ENCODE measurements around the gene NEGR1. TPM values are rescaled to one million over a fixed set of nuclear protein-coding genes. Genes with fewer than 3 reads are reported as not detected.

Gene NEGR1
- total RNA-seq, 4 donors from 2014 or later: 1.6 to 4.7 (median 2.3) TPM

DNA sequence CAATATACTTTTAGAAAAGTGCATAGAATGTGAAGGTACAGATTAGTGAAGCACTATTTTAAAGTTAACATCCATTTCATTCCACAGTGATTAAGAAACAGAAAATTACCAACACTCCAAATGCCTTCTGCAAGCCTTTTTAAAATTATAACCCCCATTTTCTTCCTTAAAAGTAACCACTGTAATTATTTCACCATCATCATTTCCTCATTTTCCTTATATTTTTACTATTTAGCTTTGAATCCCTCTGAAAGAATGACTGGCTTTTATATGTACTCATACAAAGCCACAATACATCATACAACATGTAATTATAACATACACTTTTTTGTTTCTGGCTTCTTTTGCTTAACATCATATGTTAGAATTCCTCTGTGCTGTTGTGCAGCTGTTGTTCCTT is 6.5 kb upstream of the NEGR1 start:
- H3K36me3 ChIP-seq: no peaks in the 10 kb centered on the region
- no peaks in the 10 kb centered on the region for H3K4me1 ChIP-seq
- H3K9me3 ChIP-seq: no peaks in the 10 kb centered on the region
- H3K4me3 ChIP-seq: no peak overlapping the region
- no peaks in the 10 kb centered on the region for H3K27me3 ChIP-seq
- no peak overlapping the region for H3K27ac ChIP-seq
- no peak for TF ChIP-seq POLR2A (IDR thresholded peaks at IDR 0.05)
- TF ChIP-seq, protein P1, sequence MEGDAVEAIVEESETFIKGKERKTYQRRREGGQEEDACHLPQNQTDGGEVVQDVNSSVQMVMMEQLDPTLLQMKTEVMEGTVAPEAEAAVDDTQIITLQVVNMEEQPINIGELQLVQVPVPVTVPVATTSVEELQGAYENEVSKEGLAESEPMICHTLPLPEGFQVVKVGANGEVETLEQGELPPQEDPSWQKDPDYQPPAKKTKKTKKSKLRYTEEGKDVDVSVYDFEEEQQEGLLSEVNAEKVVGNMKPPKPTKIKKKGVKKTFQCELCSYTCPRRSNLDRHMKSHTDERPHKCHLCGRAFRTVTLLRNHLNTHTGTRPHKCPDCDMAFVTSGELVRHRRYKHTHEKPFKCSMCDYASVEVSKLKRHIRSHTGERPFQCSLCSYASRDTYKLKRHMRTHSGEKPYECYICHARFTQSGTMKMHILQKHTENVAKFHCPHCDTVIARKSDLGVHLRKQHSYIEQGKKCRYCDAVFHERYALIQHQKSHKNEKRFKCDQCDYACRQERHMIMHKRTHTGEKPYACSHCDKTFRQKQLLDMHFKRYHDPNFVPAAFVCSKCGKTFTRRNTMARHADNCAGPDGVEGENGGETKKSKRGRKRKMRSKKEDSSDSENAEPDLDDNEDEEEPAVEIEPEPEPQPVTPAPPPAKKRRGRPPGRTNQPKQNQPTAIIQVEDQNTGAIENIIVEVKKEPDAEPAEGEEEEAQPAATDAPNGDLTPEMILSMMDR (IDR thresholded peaks at IDR 0.05): no peak
- DNase-seq: no peak

DNA sequence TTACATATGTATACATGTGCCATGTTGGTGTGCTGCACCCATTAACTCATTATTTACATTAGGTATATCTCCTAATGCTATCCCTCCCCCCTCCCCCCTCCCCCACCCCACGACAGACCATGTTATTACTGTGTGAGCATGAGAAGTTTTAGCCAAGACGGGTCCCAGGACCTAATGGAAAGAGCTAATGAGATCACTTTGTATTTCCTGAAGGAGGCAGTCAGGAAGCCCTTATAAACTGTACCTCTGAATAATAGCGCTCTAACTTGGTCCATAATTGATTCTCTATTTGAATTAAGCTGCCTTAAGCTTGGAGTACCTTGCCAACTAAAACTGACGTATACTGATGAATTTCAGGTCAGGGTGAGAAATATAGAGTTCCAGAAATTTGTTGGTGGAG is 4.1 kb upstream of the NEGR1 start:
- H3K27ac ChIP-seq: no peak overlapping the region
- H3K36me3 ChIP-seq: no peaks in the 10 kb centered on the region
- no peaks in the 10 kb centered on the region for H3K27me3 ChIP-seq
- no peaks in the 10 kb centered on the region for H3K9me3 ChIP-seq
- no peak overlapping the region for H3K4me3 ChIP-seq
- no peak for DNase-seq
- no peaks in the 10 kb centered on the region for H3K4me1 ChIP-seq
- TF ChIP-seq, protein P1 (IDR thresholded peaks at IDR 0.05): no peak
- TF ChIP-seq POLR2A (IDR thresholded peaks at IDR 0.05): no peak

DNA sequence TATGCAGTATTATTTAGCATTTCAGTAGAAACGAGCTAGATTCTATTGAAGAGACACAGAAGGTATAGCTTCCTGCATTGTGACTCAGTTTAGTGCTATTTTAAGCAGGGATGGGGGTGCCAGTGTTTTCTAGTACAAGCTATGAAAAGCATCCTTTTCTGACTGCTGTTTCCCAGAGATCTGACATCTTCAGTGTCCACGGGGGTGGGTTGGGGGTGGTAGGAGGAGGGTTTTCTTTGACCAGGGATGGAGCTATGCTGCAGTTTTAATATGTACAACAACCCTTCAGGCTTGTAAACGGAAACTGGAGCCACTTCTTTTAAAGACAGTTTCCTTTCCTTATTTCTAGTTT is 2.7 kb upstream of the NEGR1 start:
- DNase-seq: no peak
- Histone ChIP-seq H3K4me3 (peak overlapping the region in 3 of 4 donors; percentile 40 to 63 (median 60)), H3K27ac (peak overlapping the region in 2 of 4 donors; percentile 74 to 90), H3K4me1 (no peaks in the 10 kb centered on the region), H3K27me3 (no peaks in the 10 kb centered on the region), H3K36me3 (no peaks in the 10 kb centered on the region), H3K9me3 (no peaks in the 10 kb centered on the region)
- no peak for TF ChIP-seq POLR2A (IDR thresholded peaks at IDR 0.05)
- TF ChIP-seq, protein P1 (IDR thresholded peaks at IDR 0.05): no peak

DNA sequence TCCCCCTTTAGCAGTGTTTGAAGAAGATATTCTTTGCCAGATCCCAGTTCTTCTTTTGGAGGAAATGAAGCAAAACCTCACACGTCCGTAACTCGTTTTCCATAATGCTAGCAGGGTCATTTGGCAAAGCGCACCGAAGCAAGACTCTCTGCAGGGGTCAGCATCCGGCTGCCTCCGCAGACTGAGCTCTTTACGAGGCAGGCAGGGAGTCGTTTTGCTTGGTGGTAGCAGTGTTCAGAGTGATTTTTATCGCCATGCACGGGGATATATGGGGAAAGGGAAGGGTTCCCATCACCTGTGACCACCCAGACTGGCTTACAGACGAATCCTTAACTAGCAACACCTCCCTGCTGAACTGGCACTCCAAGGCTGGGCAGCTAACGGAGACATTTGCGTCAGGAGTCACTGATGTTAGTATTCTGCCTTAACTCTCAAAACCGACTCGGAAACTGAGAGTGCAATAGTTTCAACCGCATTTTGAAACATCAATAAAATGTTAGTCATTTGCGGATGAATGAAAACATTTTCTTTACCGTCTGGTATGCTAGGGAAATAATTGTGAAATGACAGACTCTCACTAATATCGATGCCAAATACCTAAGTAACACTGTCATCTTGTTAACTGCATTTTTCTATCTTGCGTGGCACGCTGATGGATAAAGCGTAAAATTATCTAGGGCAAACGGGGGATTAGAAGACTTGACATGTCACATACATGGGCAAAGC is 2.2 kb upstream of the NEGR1 start:
- Histone ChIP-seq H3K27me3 (no peaks in the 10 kb centered on the region), H3K9me3 (no peaks in the 10 kb centered on the region), H3K4me1 (no peaks in the 10 kb centered on the region), H3K4me3 (peak overlapping the region; percentile 36 to 63 (median 50)), H3K36me3 (no peaks in the 10 kb centered on the region), H3K27ac (peak overlapping the region; percentile 61 to 90 (median 69))
- DNase-seq: peak in 2 of 3 donors; percentile 45 to 48
- no peak for TF ChIP-seq POLR2A (IDR thresholded peaks at IDR 0.05)
- TF ChIP-seq, protein P1 (IDR thresholded peaks at IDR 0.05): no peak

DNA sequence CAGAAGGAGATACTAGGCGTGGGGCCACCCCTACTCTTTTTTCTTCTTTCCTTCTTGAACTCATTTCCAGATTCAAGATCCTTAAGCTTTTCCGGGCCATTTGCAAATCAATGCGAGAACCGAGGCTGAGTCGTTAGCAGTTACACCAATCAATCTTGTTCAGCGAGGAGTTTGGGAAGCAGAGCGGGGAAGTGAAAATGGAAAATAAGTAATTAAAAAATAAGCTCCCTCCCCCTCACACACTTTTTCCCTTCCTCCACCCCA is 1.7 kb upstream of the NEGR1 start:
- TF ChIP-seq POLR2A (IDR thresholded peaks at IDR 0.05): no peak
- TF ChIP-seq, protein P1 (IDR thresholded peaks at IDR 0.05): no peak
- Histone ChIP-seq H3K27me3 (no peaks in the 10 kb centered on the region), H3K27ac (peak overlapping the region; percentile 61 to 90 (median 69)), H3K9me3 (no peaks in the 10 kb centered on the region), H3K4me3 (peak overlapping the region; percentile 36 to 63 (median 50)), H3K36me3 (no peaks in the 10 kb centered on the region), H3K4me1 (no peaks in the 10 kb centered on the region)
- no peak for DNase-seq

All from Peyer's patch (tissue), 4 donors.